Effector memory CD4-positive, alpha-beta T cell (primary cell): Measurements from ENCODE around the gene KRR1.

Source experiments
- DNase-seq, 3 donors: peaks; one replicate each; pipeline ENCODE4 v3.0.0-alpha.2; 2020
- H3K27ac ChIP-seq: 2 replicates; pipeline ENCODE4 v1.7.0; 2013; ENCODE audit warnings: mild to moderate bottlenecking, low read length, moderate library complexity; ENCODE audit not compliant: insufficient read depth, poor library complexity, severe bottlenecking
- H3K27me3 ChIP-seq: replicated peaks from 2 replicates; pipeline ENCODE4 v1.7.0; 2013; ENCODE audit warnings: mild to moderate bottlenecking, low read length; ENCODE audit not compliant: insufficient read depth, control insufficient read depth, poor library complexity, severe bottlenecking
- H3K36me3 ChIP-seq: 2 replicates; pipeline ENCODE4 v1.7.0; 2013; ENCODE audit warnings: mild to moderate bottlenecking, low read length, moderate library complexity; ENCODE audit not compliant: control insufficient read depth, insufficient read depth
- H3K4me1 ChIP-seq: 2 replicates; pipeline ENCODE4 v1.7.0; 2013; ENCODE audit warnings: low read length, mild to moderate bottlenecking; ENCODE audit not compliant: control insufficient read depth, insufficient read depth, poor library complexity, severe bottlenecking
- H3K4me3 ChIP-seq: 2 replicates; pipeline ENCODE4 v1.7.0; 2013; ENCODE audit warnings: low read length, low read depth, mild to moderate bottlenecking; ENCODE audit not compliant: insufficient read depth, poor library complexity, severe bottlenecking
- H3K9me3 ChIP-seq: 2 replicates; pipeline ENCODE4 v1.7.0; 2013; ENCODE audit warnings: mild to moderate bottlenecking, low read length, moderate library complexity; ENCODE audit not compliant: control insufficient read depth

The KRR1 gene

GRCh38 chr12:75549989-75550388 lies 38.6 kb upstream of the KRR1 start:
- H3K27me3 ChIP-seq = no peaks in the 10 kb centered on the region
- H3K9me3 ChIP-seq = no peaks in the 10 kb centered on the region
- no peak overlapping the region for H3K27ac ChIP-seq
- H3K36me3 ChIP-seq = no peaks in the 10 kb centered on the region
- DNase-seq = no peak
- no peaks in the 10 kb centered on the region for H3K4me1 ChIP-seq
- no peak overlapping the region for H3K4me3 ChIP-seq

GRCh38 chr12:75548879-75549278 lies 37.5 kb upstream of the KRR1 start:
- Histone ChIP-seq H3K27me3 (no peaks in the 10 kb centered on the region), H3K27ac (no peak overlapping the region), H3K36me3 (no peaks in the 10 kb centered on the region), H3K9me3 (no peaks in the 10 kb centered on the region), H3K4me3 (no peak overlapping the region), H3K4me1 (no peaks in the 10 kb centered on the region)
- no peak for DNase-seq

- Histone ChIP-seq H3K4me1 (no peaks in the 10 kb centered on the region), H3K27ac (no peak overlapping the region), H3K4me3 (no peak overlapping the region), H3K27me3 (no peaks in the 10 kb centered on the region), H3K9me3 (no peaks in the 10 kb centered on the region), H3K36me3 (no peaks in the 10 kb centered on the region)
- DNase-seq = no peak
Measured at GRCh38 chr12:75545636-75546035, 34.2 kb upstream of the KRR1 start.

- Histone ChIP-seq H3K27ac (no peak overlapping the region), H3K27me3 (no peaks in the 10 kb centered on the region), H3K4me3 (no peak overlapping the region), H3K4me1 (no peaks in the 10 kb centered on the region), H3K9me3 (no peaks in the 10 kb centered on the region), H3K36me3 (no peaks in the 10 kb centered on the region)
- no peak for DNase-seq
Measured at GRCh38 chr12:75543529-75543928, 32.1 kb upstream of the KRR1 start.

- no peak for DNase-seq
- Histone ChIP-seq H3K4me1 (no peaks in the 10 kb centered on the region), H3K27ac (no peak overlapping the region), H3K4me3 (no peak overlapping the region), H3K27me3 (no peaks in the 10 kb centered on the region), H3K36me3 (no peaks in the 10 kb centered on the region), H3K9me3 (no peaks in the 10 kb centered on the region)
Measured at GRCh38 chr12:75542942-75543341, 31.5 kb upstream of the KRR1 start.

- no peaks in the 10 kb centered on the region for H3K27me3 ChIP-seq
- no peaks in the 10 kb centered on the region for H3K36me3 ChIP-seq
- no peak for DNase-seq
- H3K27ac ChIP-seq = no peak overlapping the region
- H3K4me1 ChIP-seq = no peaks in the 10 kb centered on the region
- no peak overlapping the region for H3K4me3 ChIP-seq
- H3K9me3 ChIP-seq = no peaks in the 10 kb centered on the region
Measured at GRCh38 chr12:75539889-75540288, 28.5 kb upstream of the KRR1 start.

GRCh38 chr12:75533239-75533638 lies 21.8 kb upstream of the KRR1 start:
- Histone ChIP-seq H3K4me1 (no peaks in the 10 kb centered on the region), H3K9me3 (no peaks in the 10 kb centered on the region), H3K27me3 (no peaks in the 10 kb centered on the region), H3K27ac (no peak overlapping the region), H3K36me3 (no peaks in the 10 kb centered on the region), H3K4me3 (no peak overlapping the region)
- DNase-seq = no peak

- H3K27me3 ChIP-seq = no peaks in the 10 kb centered on the region
- H3K4me1 ChIP-seq = no peaks in the 10 kb centered on the region
- no peak overlapping the region for H3K27ac ChIP-seq
- no peak for DNase-seq
- no peaks in the 10 kb centered on the region for H3K36me3 ChIP-seq
- no peaks in the 10 kb centered on the region for H3K9me3 ChIP-seq
- no peak overlapping the region for H3K4me3 ChIP-seq
Measured at GRCh38 chr12:75529826-75530225, 18.4 kb upstream of the KRR1 start.

- no peaks in the 10 kb centered on the region for H3K36me3 ChIP-seq
- H3K4me3 ChIP-seq = no peak overlapping the region
Measured at GRCh38 chr12:75529316-75529715, 17.9 kb upstream of the KRR1 start.

GRCh38 chr12:75528692-75529091 lies 17.3 kb upstream of the KRR1 start:
- DNase-seq = no peak
- Histone ChIP-seq H3K4me1 (no peaks in the 10 kb centered on the region), H3K27ac (no peak overlapping the region), H3K4me3 (no peak overlapping the region), H3K27me3 (no peaks in the 10 kb centered on the region), H3K36me3 (no peaks in the 10 kb centered on the region), H3K9me3 (no peaks in the 10 kb centered on the region)

More at GRCh38 chr12:75529316-75529715, 17.9 kb upstream of the KRR1 start:
- Histone ChIP-seq H3K9me3 (no peaks in the 10 kb centered on the region), H3K27me3 (no peaks in the 10 kb centered on the region), H3K27ac (no peak overlapping the region), H3K4me1 (no peaks in the 10 kb centered on the region)
- DNase-seq = no peak

- Histone ChIP-seq H3K9me3 (no peaks in the 10 kb centered on the region), H3K4me1 (no peaks in the 10 kb centered on the region)
- DNase-seq = no peak
Measured at GRCh38 chr12:75528272-75528671, 16.9 kb upstream of the KRR1 start.

More at GRCh38 chr12:75528272-75528671, 16.9 kb upstream of the KRR1 start:
- H3K4me3 ChIP-seq = no peak overlapping the region
- H3K27me3 ChIP-seq = no peaks in the 10 kb centered on the region
- no peaks in the 10 kb centered on the region for H3K36me3 ChIP-seq
- H3K27ac ChIP-seq = no peak overlapping the region
